Hematopoietic multipotent progenitor cell treated with erythropoietin and hydrocortisone succinate and interleukin-3 and kit ligand, for 4 days (in vitro differentiated cells): ENCODE measurements around the gene FAM120A.

Experiments used
- DNase-seq: peaks from one replicate; pipeline ENCODE4 v3.0.0-alpha.2; 2015

The FAM120A gene

DNA sequence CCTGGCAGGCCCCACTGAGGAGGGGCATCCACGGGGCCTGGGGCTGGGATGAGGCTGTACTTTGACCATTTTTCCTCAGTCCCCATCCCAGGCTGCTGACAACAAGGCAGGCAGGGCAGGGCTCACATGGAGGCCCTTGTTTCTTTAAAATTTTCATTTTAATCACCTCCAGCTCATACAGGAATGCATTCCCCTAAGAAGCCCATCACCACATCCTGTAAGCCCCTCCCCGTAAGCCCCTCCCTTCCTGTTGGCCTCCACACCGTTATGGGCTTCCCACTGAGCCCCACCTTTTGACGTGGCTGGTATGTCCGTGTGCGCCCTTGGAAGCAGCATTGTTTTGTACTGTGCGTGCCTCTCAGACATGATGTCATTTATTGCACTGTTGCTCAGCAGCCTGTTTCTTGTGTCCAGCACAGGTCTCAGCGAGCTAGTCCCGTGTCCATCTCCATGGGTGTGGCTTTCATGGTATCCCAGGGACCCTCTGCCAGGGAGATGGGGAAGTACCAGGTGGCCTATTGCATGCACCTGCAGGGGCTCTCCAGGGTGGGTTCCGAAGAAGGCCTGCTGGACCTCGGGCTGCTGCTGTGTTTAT lies 147.3 kb downstream of the FAM120A start:
- DNase-seq = no peak

DNA sequence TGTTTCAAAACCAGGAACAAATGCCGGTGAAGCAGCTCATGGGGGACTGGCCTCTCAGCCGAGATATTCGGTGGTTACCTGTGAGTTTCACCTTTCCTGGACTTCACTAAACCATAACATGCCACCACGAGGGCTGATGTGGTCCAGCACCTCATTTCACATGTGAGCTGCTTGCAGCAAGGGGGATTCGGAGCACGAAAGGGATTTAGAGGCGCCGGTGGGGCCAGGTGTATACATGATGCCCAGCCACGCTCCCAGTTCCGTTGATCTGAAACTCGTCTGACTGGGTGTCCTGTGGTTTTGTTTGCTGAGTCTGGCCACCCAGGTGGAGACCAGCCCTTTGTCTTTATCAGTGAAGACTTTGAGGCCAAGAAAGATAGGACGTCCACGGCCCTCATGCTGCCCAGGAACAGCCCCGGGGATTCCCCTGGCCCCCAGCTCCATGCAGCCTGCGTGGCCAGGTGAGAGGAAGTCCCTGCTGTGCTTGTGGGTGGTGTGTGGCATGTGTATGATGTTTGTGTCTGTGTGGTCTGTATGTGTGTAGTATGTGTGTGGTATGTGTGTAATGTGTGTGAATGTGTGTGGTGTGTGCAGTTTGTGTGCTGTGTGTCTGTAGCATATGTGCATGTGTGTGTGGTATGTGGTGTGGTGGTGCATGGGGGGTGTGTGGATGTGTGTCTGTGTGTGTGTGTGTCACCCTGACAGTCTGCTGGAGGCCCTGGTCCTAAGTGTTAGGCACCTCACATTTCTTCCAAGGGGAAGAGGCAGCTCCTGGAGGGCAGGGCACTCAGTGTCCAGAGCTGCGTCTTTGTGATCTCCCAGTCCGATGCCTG lies 148.3 kb downstream of the FAM120A start:
- DNase-seq = no peak

- DNase-seq = peak; percentile 85
Measured at GRCh38 chr9:93600504-93600903, 149.0 kb downstream of the FAM120A start.

DNA sequence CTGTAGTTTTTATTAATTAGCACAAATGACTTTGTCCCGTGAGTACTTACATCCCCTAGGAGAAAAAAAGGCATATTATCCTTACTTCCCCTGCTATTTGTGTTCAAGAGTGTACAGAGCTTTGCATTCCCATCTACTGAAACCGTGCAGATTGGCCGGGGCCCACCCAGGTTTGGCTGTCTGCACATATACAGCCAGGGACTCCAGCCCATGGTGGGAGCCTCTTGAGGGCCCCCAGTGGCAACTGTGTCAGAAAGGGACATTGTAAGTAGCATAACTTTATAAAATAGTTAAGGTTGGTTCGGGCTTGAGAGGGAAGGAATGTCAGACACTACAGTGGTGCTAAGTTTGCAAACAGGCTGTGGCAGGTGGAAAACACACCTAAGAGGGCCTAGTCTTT lies 149.6 kb downstream of the FAM120A start:
- DNase-seq = no peak

- no peak for DNase-seq
Measured at GRCh38 chr9:93601666-93602065, 150.2 kb downstream of the FAM120A start.

- no peak for DNase-seq
Measured at GRCh38 chr9:93603011-93603410, 151.5 kb downstream of the FAM120A start.

DNA sequence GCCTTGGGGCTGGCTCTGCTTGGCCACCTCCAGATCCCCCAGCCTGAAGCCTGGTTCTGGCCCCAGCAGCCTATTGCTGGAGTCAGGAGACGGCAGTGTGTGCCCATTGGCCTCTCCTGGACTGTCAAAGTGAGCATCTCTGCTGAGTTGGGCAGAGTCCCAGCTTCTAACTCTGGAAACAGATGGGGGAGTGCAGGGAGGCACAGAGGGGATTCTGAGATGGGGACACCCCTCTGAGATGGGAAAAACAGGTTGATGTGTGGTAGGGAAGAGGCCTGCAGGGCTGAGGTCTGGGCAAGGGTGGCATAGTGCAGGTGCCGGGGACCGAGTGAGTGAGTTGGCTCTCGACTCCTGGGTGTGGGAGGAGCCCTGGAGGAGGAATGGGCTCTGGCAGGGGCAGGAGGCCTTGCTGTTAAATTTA lies 152.4 kb downstream of the FAM120A start:
- DNase-seq = no peak

GRCh38 chr9:93606187-93606586 lies 154.7 kb downstream of the FAM120A start:
- DNase-seq = no peak

- no peak for DNase-seq
Measured at GRCh38 chr9:93610206-93610605, 158.7 kb downstream of the FAM120A start.

DNA sequence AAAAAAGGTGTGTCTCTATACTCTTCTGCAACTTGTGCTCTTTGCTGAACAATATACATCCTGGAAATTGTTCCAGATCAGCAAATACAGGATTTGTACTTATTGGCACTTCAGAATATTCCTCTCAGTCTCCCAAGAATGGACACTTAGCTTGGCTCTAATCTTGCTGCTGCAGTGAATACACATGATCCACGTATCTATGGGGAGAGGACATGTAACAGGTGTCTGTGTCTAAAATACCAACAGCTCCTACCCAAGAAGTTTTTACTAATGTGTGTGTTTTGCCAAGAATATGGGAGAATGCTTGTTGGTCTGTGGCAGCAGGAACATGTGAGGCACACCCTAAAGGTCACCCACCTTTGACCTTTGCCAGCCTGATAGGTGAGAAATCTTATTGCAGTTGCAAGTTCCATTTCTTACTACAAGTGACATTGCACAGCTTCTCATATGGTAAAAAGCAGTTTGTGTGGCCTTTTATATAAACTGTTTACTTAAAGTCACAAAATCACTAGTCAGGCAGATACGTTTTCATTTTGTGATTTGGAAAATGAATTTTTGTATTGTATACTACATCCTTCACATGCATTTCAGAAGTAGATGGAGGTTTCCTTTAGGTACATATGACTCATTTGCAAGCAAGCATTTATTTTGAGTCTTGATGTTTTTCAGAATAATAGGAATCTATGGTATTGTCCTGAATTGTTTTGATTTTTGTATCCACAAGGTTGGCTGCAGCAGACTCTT lies 160.7 kb downstream of the FAM120A start:
- DNase-seq = no peak

DNA sequence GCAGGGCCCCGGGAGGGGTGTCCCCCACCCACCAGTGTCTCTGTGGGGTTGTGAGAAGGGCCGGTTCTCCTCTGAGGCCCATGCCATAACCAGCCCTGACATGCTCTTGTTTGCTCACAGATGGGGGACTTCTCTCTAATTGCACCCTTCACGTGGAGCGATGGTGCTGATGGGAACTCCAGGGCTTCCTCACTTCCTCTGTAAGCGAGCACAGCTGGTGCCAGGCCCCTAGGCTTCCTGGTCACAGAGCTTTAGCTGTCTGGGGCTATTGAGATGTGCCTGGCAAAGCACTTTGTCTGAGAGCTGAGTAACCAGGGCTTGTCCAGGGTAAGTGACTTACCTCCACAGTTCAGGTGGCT lies 161.3 kb downstream of the FAM120A start:
- DNase-seq = peak; percentile 22

- DNase-seq = no peak
Measured at GRCh38 chr9:93613174-93613573, 161.7 kb downstream of the FAM120A start.

DNA sequence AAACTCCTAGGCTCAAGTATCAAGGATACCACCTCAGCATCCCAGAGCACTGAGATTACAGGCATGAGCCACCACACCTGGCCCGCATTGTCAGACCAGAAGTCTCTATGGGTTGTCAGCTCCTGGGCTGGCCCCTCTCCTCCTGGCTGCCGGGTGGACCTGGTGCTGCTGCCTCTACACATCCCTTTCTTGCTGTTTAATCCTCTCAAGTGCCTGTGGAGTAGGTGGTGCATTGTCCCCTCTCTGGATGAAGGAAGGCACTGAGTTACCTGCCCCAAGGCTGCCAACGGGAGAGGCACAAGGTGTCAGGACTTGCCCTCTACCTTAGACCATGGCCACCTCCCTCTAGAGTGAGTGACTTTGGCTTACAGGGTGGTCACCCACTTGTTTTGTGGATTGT lies 162.3 kb downstream of the FAM120A start:
- no peak for DNase-seq

- DNase-seq = no peak
Measured at GRCh38 chr9:93614830-93615468, 163.5 kb downstream of the FAM120A start.
